HG02763 (cell line): ENCODE data around the gene PTPRC.

Experiments
- ATAC-seq: cut with Tn5 transposase; IDR thresholded peaks from one replicate; pipeline ENCODE4 v1.9.1; 2021; ENCODE audit warnings: mild to moderate bottlenecking, moderate library complexity; ENCODE audit not compliant: unreplicated experiment

PTPRC gene

DNA sequence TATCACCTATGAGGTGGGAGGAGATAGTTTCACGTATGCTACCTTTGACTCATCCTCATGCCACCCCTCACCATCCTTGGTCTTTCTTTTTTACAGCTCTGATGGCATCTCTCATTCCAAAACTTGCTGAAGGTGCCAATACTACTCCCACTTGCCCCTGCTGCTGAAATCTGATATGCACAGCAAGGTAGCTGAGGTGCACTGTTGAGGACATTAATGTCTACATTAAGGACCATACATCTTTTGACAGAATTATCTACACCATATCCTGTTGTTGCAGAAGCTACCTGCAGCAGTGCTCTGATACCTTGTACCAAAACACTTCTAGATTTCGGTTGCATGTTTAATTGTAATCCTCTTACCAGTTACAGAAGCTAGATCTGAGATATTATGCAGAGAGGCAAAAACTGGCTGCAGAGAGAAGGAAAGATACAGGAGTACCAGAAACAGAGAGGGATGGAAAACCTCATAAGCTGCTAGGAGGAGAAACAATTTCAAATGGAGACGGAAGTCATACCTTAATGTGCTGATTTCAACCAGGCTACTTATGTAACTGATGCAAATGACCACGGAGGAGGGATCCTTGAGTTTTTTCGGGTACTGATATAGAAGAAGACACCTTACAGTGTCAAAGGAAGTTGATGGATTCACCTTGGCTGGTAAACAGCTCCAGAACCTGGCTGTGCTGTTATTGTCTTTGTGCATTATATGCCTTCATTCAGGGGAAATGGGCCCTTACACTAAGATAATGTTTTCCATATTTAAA is 19.3 kb upstream of the PTPRC start:
- ATAC-seq: no peak

DNA sequence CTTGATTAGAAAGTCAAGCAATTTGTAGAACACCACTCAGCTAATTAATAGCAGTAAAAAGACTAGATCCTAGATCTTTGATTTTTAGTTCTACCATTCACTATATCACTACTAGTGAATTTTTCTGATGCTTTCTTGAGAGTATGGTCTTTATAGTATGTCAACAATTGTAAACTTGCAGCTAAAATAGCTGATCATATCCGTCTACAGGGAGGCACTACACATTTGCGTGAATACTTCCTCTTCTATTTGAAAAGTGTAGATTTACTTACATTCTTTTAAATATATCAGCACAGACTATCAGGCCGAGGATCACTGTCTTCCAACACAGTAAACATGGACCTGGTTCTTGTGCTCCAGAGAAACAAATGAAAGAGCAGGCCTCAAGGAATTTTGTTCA is 18.6 kb upstream of the PTPRC start:
- no peak for ATAC-seq

GRCh38 chr1:198620951-198621824 is 17.7 kb upstream of the PTPRC start:
- ATAC-seq: peak; percentile 63

GRCh38 chr1:198622001-198622400 is 16.8 kb upstream of the PTPRC start:
- ATAC-seq: no peak

- ATAC-seq: no peak
Observed at GRCh38 chr1:198623752-198624647, 14.8 kb upstream of the PTPRC start.

DNA sequence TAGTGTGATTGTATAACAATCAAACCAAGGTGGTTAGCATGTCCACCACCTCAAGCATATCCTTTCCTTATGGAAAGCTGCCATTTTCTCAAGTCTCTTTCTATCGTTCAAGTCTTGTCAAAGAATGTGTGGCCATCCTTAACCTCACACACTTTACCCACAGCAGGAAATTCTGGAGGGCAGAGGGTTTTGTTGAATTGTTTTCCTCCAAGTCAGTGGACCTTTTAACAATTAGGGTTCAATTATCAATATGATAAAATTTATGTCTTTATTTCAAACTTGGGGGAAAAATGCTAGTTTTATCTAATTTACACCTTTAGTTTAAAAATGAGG is 14.2 kb upstream of the PTPRC start:
- no peak for ATAC-seq

- no peak for ATAC-seq
Observed at GRCh38 chr1:198627436-198628066, 11.3 kb upstream of the PTPRC start.

- ATAC-seq: no peak
Observed at GRCh38 chr1:198628067-198628455, 10.8 kb upstream of the PTPRC start.

DNA sequence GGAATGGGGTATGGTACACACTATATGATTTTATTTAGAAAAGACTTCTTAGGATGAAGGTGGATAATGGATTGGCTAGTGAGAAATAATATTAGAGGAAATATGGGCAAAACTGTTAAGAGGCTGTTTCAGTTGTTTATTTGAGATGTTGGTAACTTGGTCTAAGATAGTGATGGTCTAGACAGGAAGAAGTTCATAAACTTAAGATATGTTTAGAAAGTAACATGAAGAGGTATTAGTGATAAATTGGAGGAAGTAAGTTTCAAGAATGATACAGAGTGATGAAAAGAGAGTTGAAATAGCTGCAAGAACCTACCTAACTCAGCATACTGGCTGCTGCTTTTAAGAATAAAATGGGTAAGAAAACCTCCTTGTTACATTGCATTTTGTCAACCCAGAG is 9.2 kb upstream of the PTPRC start:
- ATAC-seq: no peak

GRCh38 chr1:198630863-198631262 is 8.0 kb upstream of the PTPRC start:
- no peak for ATAC-seq

- ATAC-seq: no peak
Observed at GRCh38 chr1:198631292-198631691, 7.5 kb upstream of the PTPRC start.

DNA sequence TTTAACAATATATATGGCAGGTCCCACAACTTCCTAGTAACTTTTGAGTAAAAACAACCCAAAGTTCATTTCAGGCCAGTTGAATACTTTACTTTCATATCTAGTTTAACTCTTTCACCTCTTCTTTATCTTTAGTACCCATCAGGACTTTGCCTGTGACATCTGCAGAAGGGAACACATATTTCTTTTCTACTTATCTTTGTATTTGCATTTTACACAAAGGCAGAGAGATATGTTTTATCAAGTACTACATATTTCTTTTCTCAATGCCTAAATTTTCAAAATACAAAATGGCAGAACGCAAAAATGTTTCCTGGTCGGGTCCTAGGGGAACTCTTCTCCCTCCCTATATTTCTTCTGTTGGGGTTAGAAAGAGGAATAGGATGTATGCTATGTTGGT is 6.8 kb upstream of the PTPRC start:
- no peak for ATAC-seq

DNA sequence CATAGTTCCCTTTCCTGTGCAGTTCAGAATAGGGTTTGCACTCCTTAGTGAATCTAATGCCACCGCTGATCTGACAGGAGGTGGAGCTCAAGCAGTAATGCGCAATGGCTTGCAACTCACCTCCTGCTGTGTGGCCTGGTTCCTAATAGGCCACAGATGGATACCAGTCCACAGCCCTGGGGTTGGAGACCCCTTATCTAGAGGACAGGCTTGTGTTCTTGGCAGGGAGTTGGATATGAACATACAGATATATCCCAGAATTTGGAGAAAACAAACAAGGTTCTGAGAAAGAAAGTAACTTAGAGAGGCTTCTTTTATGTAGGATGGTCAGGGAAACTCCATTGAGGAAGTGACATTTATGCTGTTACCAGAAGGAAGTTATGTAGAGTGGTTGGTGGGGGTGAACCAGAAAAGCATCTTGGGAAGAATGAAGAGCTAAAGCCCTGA is 5.1 kb upstream of the PTPRC start:
- no peak for ATAC-seq

DNA sequence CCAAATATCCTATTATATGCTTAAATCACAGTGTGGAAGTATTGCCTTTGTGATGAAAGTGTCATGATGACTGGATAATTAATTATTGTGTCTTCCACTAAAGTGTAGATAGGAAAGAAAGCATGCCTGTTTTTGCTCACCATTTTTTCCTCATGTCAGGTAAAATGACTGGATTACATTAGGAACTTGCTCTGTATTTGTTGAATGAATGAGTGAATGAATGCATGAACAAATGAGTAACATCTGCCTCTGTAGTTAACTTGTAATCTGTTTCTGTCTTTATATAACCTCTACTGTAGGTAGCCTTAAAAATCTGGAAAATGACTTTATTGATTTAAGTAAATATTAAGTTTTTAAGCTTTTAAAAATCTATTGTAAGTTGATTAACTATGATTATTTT is 2.9 kb upstream of the PTPRC start:
- no peak for ATAC-seq

DNA sequence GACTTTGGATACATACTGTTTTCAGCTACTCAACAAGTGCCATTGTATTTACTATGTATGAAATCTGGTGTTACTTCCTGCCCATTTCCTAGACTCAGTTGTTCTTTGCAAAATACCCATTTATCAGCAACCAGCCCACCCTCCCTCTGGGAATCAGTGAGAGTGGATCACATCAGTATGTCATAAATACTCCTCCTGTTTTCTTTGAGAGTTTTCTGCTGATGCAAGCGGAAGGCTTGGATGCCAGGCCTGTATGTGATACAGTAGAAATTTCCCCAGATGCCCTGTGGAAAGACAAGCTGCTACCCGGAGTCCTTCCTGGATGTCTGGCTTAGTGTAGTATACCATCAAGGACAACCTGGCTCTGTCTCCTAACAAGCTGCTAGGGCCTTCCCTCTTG is 2.4 kb upstream of the PTPRC start:
- no peak for ATAC-seq

DNA sequence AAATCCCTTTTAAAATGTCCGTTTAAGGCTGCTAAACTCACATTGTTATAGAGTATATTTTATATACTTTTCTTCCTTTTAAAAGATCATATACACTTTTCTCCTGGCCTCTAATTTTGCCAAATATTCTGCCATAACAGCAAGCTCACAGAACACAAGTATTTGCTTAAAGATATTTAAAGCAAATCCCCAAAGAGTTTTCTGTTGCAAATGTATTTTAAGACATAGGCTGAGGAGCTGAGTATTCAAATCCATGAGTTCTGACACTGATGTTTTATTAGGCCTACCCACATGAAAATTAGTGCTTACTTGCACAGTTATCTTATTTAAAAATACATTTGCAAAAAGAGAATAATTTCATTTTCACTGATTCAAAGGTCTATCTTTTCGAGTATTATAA is 1.7 kb upstream of the PTPRC start:
- no peak for ATAC-seq

DNA sequence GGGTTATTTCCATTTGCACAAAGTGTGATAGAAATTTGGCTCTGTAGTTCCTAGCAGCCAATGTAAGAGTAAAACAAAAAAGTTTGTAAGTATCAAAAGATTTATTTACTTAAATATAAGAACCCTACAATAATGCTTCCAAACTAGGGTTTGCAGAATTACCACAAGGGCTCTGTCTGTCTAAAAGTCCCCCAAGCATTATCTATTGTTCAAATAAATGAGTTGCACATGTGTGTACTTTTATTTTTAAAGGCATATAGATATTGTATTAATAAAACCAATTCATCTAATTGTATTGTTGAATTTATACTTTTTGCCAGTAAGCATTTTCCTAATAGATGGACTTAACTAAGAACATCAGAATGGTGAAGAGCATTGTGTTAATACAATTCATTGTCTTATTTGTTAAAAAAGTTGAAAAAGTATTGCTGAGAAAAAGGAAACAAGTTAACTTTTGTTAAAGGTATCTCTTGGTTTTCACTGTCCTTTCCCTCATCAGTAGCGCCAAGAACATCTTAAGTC is 863 bp upstream of the PTPRC start:
- ATAC-seq: no peak

DNA sequence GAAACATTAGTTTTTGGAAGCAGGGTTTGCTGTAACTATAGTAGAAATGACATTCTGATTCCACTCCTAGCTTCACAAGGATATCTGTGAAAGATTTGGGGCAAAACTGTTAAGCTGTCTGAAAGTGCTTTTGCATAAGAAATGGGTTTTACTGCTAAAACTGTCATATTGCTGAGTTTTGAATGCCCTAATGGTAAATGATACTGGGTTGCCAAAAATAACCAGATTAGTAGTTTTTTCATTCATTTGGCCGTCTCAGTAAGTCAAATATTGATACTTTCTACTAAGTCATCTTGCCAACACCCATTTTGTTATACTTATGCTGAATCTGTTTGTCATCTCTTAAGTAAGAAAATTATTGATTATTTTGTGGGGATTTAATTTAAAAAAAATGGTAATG is 399 bp upstream of the PTPRC start:
- no peak for ATAC-seq

- ATAC-seq: no peak
Observed at GRCh38 chr1:198639671-198640143, 867 bp downstream of the PTPRC start.

DNA sequence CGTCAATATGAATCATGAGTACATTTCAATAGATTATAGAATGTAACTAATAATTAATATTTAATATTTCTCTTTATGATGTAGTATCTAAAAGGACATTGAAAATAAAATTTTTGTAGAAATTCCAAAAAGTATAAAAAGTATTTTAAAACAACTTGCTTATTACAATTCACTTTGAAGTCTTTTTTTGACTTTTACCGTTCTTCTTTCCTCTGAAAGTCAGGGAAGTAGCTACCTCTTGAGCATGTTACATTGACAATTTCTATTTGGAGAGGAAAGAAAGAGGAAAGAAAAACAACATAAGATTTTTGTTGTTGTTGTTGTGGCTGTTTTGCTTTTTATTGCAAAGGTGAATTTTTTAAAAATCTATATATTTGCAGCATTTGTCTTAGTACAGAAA is 1.3 kb downstream of the PTPRC start:
- ATAC-seq: no peak
